ENCODE data around the gene GPR132.

DNA sequence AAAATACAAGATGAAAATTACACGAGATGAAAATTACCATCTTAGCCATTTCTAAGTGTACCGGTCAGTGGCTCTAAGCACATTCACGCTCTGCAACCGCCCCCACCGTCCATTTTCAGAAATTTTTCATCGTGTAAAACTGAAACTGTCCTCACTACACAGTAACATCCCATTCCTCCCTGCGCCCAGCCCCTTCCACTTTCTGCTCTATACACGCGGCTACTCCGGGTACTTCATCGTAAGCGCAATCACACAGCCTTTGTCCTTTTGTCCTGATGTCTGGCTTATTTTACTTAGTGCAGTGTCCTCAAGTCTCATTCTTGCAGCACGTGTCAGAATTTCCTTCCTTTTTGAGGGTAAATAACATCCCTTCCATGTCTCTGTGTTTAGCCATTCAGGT, 3.6 kb upstream of the GPR132 start:
- no peak for TF ChIP-seq JUNB (IDR thresholded peaks at IDR 0.05)
- TF ChIP-seq, protein P1, sequence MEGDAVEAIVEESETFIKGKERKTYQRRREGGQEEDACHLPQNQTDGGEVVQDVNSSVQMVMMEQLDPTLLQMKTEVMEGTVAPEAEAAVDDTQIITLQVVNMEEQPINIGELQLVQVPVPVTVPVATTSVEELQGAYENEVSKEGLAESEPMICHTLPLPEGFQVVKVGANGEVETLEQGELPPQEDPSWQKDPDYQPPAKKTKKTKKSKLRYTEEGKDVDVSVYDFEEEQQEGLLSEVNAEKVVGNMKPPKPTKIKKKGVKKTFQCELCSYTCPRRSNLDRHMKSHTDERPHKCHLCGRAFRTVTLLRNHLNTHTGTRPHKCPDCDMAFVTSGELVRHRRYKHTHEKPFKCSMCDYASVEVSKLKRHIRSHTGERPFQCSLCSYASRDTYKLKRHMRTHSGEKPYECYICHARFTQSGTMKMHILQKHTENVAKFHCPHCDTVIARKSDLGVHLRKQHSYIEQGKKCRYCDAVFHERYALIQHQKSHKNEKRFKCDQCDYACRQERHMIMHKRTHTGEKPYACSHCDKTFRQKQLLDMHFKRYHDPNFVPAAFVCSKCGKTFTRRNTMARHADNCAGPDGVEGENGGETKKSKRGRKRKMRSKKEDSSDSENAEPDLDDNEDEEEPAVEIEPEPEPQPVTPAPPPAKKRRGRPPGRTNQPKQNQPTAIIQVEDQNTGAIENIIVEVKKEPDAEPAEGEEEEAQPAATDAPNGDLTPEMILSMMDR (IDR thresholded peaks at IDR 0.05), result no peak

All from A549 (cell line).